Activated naive CD4-positive, alpha-beta T cell treated with anti-CD3 and anti-CD28 coated beads, Interleukin-2, amount 50 U/mL, for 72 hours (primary cell): ENCODE results near the gene CHRM5. TPM values are rescaled to one million over a fixed set of nuclear protein-coding genes. Genes with fewer than 3 reads are reported as not detected.
"Not testable (repeated sequence)": the region's sequence is repeated elsewhere in the genome, so short reads cannot be mapped to it uniquely, and the experiment has no call there.

ENCODE experiments used
- ATAC-seq, 2 donors: fragments of 150-1000 bp; cut with Tn5 transposase; 2 replicates each; pipeline ENCODE4 v1.10.0; 2021; ENCODE audit warnings: mild to moderate bottlenecking in 2 of 2, moderate library complexity in 2 of 2
- DNase-seq, 2 donors: peaks; one replicate each; pipeline ENCODE4 v3.0.0; 2021 to 2022; ENCODE audit warnings: low spot score in 2 of 2
- H3K27ac Mint-ChIP-seq, 2 donors: one replicate each; pipeline ENCODE4 v1.8.0; 2022; ENCODE audit warnings: mild to moderate bottlenecking in 2 of 2, mixed read lengths in 2 of 2
- H3K36me3 Mint-ChIP-seq, 2 donors: one replicate each; pipeline ENCODE4 v1.8.0; 2022; ENCODE audit warnings: mixed read lengths in 2 of 2
- H3K9me3 Mint-ChIP-seq, 2 donors: one replicate each; pipeline ENCODE4 v1.8.0; 2022; ENCODE audit warnings: mixed read lengths in 2 of 2
- total RNA-seq, 2 donors: library from RNA; stranded (reverse); gene quantifications; one replicate each; pipeline ENCODE4 v1.2.3, GENCODE V29; 2022

The CHRM5 gene
- total RNA-seq, 2 donors from 2014 or later = not detected

GRCh38 chr15:34019369-34019990, 51.2 kb downstream of the CHRM5 start:
- ATAC-seq (peak; percentile 48 to 64), DNase-seq (no peak)
- H3K27ac Mint-ChIP-seq = no peak overlapping the region
- no peaks in the 10 kb centered on the region for H3K9me3 Mint-ChIP-seq
- peaks cover 6 to 10% of the 10 kb centered on the region in 2 donors for H3K36me3 Mint-ChIP-seq

DNA sequence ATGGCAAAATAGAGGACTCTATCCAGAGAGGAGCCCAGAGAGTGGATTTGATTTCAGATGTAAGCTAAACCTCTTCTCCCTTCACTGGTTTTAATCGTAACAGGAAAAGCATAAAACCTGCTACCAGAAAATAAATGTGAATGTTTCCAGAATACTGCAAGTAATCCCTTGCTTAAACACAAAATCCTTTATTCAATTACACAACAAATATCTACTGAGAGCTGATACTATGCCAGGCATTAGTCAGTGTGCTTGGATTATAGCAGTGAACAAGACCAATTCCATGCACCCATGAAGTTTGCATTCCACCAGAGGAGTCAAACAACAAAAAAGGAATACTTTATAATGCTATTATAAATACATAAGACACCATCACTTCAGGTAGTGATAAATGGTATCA, 55.6 kb downstream of the CHRM5 start:
- Mint-ChIP-seq H3K9me3 (peaks cover 0 to 9% of the 10 kb centered on the region in 2 donors), H3K27ac (no peak overlapping the region), H3K36me3 (peaks cover 0 to 25% of the 10 kb centered on the region in 2 donors)
- DNase-seq = no peak
- ATAC-seq = no peak

DNA sequence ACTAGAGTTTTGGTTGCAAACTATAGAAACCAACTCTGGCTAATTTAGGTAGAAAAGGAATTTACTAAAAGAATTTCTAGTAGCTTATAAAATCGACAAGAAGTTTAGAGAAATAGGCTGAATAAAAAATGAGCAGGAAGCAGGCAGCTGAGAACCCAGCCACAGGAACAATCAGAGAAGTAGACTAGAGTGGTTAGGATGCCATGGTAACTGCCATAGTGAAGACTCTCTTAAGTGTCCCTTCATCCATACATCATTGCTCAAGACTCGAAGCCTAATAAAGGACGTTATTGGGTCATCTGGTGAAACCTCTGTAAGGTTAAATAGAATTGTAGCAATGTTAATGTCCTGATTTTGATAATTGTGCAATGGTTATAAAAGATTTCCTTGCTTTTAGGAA, 57.0 kb downstream of the CHRM5 start:
- peaks cover 0 to 9% of the 10 kb centered on the region in 2 donors for H3K9me3 Mint-ChIP-seq
- no peak overlapping the region for H3K27ac Mint-ChIP-seq
- DNase-seq (no peak), ATAC-seq (no peak)
- H3K36me3 Mint-ChIP-seq = peaks cover 0 to 27% of the 10 kb centered on the region in 2 donors

DNA sequence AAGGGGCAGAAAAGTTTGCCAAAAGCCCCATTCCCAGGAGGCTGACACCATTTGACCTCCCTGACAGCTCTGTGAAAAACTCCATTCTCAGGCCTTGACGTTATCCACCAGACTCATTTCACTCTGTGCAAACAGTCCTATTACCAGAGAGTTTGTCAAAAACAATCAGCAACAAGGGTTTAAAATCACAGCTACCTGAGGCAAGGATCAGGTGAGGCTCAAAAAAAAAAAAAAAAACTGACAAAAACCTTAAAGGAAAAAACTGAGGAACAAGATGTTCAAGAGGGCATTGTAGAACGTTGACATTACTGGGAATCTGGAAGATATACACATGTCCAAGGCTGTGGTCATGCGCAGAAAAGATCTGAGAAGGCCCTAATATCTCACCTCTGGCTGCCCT, 59.3 kb downstream of the CHRM5 start:
- H3K36me3 Mint-ChIP-seq = peaks cover 0 to 27% of the 10 kb centered on the region in 2 donors
- peaks cover 0 to 9% of the 10 kb centered on the region in 2 donors for H3K9me3 Mint-ChIP-seq
- H3K27ac Mint-ChIP-seq = no peak overlapping the region
- no peak for ATAC-seq
- DNase-seq = no peak

DNA sequence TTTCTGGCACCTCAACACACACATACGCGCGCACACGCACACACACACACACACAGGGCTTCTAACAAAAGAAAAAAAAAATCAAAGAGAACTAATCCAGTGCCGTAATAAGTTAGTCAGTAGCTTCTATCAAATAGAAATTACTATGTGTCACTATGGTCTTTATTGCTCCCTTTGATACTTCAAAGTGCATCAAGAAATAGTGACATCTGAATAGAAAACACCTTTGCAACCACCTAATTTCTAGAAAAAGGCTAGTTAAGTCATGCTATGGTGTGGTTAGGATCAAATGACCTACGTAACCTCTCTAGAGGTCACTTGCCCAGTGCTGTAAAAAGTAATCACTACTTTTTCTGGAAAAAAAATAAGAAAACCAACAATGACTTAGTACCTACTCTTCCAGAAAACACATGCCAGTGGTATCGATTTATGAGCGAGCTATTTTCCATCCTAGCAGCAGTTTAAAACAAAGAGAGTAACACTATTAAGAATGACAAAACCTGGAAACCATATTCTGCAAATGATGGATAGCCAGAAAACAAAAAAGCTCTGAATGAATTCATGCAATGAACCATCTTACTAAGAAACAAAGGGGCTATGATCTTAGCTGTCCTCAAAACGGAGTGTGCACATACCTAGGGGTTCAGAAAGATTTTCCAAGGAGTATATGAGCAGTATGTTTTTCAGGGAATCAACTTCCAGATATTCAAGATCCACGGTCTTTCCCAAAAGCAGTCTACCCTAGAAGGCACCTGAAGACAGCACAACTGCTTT, 63.9 kb downstream of the CHRM5 start:
- peaks cover 0 to 9% of the 10 kb centered on the region in 2 donors for H3K9me3 Mint-ChIP-seq
- ATAC-seq = peak; percentile 83 to 94
- peaks cover 0 to 20% of the 10 kb centered on the region in 2 donors for H3K36me3 Mint-ChIP-seq
- peak overlapping the region; percentile 26 to 63 for H3K27ac Mint-ChIP-seq
- peak in 1 of 2 donors; percentile 40 for DNase-seq

DNA sequence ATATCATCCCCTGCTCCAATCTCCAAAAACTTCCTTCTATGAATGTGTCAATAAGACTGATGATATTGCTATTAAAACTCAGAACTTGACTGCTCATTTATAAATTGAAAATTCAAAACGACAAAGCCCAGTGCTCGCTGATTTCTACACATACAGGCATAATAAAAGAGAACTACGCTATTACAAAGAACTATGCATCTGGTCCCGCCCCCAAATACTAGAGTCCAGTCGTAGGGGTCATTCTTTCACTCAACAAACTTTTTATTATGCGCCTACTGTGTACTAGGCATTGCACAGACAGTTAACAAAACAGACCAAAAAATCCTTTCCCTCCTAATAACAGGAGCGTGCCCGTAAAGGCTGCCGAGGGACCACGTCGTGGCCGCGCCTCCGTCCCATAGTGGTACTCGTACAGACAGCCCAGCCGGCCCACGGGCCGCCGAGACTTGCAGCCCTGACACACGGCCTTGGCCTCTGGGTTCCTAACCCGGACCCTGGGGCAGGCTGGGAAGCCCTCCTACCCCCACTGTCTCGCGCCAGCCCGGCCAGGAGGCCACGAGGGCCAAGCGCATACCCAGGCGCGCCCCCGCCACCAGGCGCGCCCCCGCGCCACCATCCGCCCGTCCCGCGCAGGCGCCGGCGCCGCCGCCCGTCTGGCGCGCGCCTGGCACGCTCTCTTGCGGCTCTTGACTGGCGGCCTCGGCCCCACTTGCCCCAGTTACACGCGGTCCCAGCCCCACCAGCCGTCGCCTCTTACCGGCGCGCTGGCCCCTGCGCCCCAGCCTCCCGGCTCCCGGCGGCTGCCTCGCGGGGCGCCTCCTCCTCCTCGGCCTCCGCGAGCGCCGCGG, 70.0 kb downstream of the CHRM5 start:
- no peaks in the 10 kb centered on the region for H3K9me3 Mint-ChIP-seq
- peak; percentile 69 to 83 for ATAC-seq
- H3K36me3 Mint-ChIP-seq = no peaks in the 10 kb centered on the region
- peak; percentile 79 to 80 for DNase-seq
- peak overlapping the region; percentile 73 to 93 for H3K27ac Mint-ChIP-seq

DNA sequence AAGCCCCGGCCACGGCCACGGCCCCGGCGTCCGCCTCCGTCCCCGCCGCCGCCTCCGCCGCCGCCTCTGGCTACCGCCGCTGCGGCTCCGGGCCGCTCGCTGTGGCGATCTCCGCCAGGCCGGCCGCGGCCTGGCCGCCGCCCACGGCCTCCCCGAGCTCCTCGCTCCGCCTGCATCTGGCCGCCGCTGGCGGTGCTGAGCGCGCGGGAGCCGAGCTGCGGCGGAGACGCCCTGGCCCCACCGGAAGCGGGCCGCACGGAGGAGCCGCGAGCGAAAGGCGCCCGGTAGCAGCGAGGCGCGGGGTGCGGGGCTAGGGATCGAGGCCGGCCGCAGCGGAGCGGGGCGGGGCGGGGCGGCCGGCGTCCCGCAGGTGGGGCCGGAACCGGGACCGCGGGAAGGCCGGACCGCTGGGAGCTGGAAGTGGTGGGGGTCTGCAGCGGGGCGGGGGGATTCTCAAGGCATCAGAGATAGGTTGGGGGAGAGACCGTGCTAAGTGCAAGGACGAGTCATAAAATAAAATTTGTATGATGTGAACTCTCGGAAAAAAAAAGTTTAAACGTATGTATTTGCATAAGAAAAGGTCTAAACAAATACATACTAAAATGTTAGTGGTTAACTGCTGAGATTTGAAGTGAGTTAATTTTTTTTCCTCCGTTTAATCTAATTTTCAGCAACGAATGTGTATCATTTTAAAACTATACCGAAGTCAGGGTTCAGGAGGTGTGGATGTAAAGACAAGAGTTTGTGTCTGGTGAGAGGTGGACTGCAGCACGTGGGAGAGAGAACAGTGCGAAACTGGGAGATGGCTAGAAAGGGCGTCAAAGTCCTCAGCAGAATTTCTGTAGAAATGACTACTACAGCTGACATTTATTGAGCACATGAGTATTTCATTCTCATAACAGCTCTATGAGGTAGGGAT, 70.8 kb downstream of the CHRM5 start, which contains the start of gene AVEN:
Gene AVEN (minus strand): TSS at position 334 of the 919 bp plus-strand sequence. CDS start 158 bp downstream, at position 176.
- peak; percentile 68 to 75 for DNase-seq
- Mint-ChIP-seq H3K36me3 (no peaks in the 10 kb centered on the region), H3K27ac (peak within 1 kb of the TSS; percentile 73 to 93), H3K9me3 (no peaks in the 10 kb centered on the region)
- ATAC-seq = peak; percentile 71 to 78

DNA sequence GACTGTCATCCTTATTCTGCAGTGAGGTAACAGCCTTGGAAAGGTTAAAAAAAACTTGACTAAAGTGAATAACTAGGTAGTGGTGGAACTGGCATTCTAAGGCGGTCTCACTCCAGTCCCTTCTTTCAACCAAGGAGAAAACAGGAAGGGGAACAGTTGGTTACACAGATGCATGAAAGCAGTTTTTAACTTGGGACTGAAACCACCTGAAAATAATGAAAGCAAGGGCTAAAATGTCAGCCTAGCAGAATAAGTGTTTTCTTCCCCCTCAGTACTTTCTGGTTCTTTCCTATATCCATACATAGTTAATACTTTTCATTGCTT, 71.5 kb downstream of the CHRM5 start:
- Mint-ChIP-seq H3K9me3 (no peaks in the 10 kb centered on the region), H3K27ac (peak overlapping the region in 1 of 2 donors; percentile 93)
- DNase-seq = no peak

GRCh38 chr15:34043391-34043790, 75.1 kb downstream of the CHRM5 start:
- peak overlapping the region in 1 of 2 donors; percentile 71 for H3K27ac Mint-ChIP-seq
- ATAC-seq (no peak), DNase-seq (no peak)
- H3K36me3 Mint-ChIP-seq = no peaks in the 10 kb centered on the region
- H3K9me3 Mint-ChIP-seq = no peaks in the 10 kb centered on the region

More for the DNA sequence above, 71.5 kb downstream of the CHRM5 start:
- no peak for ATAC-seq
- H3K36me3 Mint-ChIP-seq = no peaks in the 10 kb centered on the region

DNA sequence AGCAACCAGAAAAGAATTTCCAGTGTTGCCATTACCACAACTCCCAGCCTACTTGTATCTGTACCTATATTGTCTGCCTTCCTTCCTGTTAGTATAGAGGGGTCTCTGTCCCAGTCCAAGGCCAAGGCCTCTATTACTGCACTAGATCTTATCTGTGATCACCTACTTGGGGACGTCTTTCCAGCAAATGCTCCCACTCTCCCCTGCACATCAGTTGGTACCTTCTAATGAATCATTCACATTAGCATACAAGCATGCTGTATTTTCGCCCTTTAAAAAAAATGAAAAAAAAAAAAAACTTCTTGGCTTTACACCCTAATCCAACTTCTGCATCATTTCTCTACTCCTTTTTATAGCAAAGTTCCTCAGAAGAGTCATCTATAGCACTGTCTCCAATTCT, 75.5 kb downstream of the CHRM5 start:
- Mint-ChIP-seq H3K9me3 (no peaks in the 10 kb centered on the region), H3K27ac (peak overlapping the region in 1 of 2 donors; percentile 71), H3K36me3 (peaks cover 3% of the 10 kb centered on the region in 2 donors)
- no peak for DNase-seq
- no peak for ATAC-seq

GRCh38 chr15:34046471-34047145, 78.3 kb downstream of the CHRM5 start:
- Mint-ChIP-seq H3K27ac (no peak overlapping the region), H3K9me3 (peaks cover 20 to 21% of the 10 kb centered on the region in 2 donors), H3K36me3 (peaks cover 27% of the 10 kb centered on the region in 2 donors)
- ATAC-seq (no peak), DNase-seq (no peak)

- DNase-seq (no peak), ATAC-seq (no peak)
- Mint-ChIP-seq H3K9me3 (peaks cover 21 to 23% of the 10 kb centered on the region in 2 donors), H3K27ac (no peak overlapping the region), H3K36me3 (peaks cover 31% of the 10 kb centered on the region in 2 donors)
These were observed 79.8 kb downstream of the CHRM5 start for GRCh38 chr15:34047893-34048775.

GRCh38 chr15:34049112-34049511, 80.8 kb downstream of the CHRM5 start:
- Mint-ChIP-seq H3K9me3 (peaks cover 21 to 23% of the 10 kb centered on the region in 2 donors), H3K27ac (no peak overlapping the region)
- ATAC-seq = no peak

GRCh38 chr15:34050385-34050784, 82.1 kb downstream of the CHRM5 start:
- Mint-ChIP-seq H3K36me3 (peaks cover 31% of the 10 kb centered on the region in 2 donors), H3K9me3 (peaks cover 21 to 23% of the 10 kb centered on the region in 2 donors)
- not testable (repeated sequence) for ATAC-seq, H3K27ac Mint-ChIP-seq, DNase-seq

More at GRCh38 chr15:34049112-34049511, 80.8 kb downstream of the CHRM5 start:
- H3K36me3 Mint-ChIP-seq = peaks cover 31% of the 10 kb centered on the region in 2 donors
- DNase-seq = no peak
